Measurements from ENCODE around the gene CCND2.
"Not testable (repeated sequence)": the region's sequence is repeated elsewhere in the genome, so short reads cannot be mapped to it uniquely, and the experiment has no call there.

CCND2 gene

DNA sequence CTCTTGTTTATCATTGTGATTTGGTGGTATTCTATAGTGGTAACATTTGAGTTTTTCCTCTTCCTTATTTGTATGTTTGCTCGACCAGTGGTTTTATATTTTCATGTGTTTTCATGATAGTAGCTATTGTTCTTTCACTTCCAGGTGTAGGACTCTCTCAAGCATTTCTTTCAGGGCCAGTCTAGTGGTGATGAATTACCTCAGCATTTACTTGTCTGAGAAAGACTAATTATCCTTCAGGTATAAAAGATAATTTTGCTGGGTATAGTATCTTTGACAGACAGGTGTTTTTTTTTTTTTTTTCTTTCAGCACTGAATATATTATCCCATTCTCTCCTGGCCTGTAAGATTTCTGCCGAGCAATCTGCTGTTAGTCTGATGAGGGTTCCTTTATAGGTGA lies 35.0 kb upstream of the CCND2 start:
- no peak for DNase-seq (ENCODE audit: low read depth)
- H3K4me3 ChIP-seq (ENCODE audit: control insufficient read depth, low read depth, low read length): no peak overlapping the region
- TF ChIP-seq, protein P1, sequence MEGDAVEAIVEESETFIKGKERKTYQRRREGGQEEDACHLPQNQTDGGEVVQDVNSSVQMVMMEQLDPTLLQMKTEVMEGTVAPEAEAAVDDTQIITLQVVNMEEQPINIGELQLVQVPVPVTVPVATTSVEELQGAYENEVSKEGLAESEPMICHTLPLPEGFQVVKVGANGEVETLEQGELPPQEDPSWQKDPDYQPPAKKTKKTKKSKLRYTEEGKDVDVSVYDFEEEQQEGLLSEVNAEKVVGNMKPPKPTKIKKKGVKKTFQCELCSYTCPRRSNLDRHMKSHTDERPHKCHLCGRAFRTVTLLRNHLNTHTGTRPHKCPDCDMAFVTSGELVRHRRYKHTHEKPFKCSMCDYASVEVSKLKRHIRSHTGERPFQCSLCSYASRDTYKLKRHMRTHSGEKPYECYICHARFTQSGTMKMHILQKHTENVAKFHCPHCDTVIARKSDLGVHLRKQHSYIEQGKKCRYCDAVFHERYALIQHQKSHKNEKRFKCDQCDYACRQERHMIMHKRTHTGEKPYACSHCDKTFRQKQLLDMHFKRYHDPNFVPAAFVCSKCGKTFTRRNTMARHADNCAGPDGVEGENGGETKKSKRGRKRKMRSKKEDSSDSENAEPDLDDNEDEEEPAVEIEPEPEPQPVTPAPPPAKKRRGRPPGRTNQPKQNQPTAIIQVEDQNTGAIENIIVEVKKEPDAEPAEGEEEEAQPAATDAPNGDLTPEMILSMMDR (IDR thresholded peaks at IDR 0.05; ENCODE audit: control insufficient read depth, insufficient read depth, low read depth, low read length, missing control alignments): no peak

DNA sequence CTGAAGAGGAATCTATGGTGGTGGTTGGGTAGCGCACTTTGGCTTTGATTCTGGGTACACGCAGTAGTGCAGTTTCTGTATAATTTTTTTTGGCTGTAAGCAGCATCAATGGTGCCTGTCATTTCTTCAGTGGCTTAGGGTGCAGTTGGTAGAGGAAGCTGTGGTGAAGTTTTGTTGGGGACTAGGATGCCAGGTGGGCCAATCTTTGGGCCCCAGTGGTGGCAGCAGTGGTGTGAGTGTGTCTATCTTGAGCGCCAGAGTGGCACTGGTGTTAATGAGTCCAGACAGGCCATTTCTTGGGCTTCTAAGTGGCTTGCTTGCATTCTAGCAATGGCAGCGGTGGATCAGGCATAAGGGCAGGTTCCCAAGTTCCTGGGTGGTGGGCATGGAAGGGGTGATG lies 33.8 kb upstream of the CCND2 start:
- TF ChIP-seq, protein P1 (IDR thresholded peaks at IDR 0.05; ENCODE audit: control insufficient read depth, insufficient read depth, low read depth, low read length, missing control alignments): no peak
- no peak for DNase-seq (ENCODE audit: low read depth)
- H3K4me3 ChIP-seq (ENCODE audit: control insufficient read depth, low read depth, low read length): no peak overlapping the region

DNA sequence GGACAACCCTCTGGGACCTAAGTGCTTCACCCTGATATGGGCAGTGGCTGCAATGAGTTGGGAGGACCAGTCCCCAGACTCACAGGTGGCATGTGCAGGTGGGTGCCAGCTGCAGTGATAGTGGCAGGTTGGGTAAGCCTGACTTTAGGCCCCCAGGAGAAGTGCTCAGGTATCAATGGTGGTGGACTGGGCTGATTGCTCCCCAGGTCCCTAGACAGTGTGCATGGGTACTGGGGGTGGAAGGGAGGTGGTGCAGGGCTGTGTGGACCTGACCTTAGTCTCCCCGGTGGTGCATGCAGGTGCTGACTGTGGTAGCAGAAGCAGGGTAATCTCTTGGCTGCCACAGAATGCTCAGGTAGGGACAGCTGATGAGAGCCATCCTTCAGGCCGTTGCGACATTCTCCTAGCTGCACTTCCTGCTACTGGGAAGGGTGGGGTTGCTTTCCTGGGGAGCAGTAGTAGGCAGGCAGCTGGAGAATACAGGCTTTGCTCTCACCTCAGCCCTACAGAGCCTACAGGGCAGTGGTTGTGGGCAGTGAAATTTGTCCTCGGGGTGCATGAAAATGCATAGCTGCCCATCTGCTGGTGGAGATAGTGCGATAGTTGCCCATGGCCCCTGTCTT lies 33.3 kb upstream of the CCND2 start:
- H3K4me3 ChIP-seq (ENCODE audit: control insufficient read depth, low read depth, low read length): no peak overlapping the region
- TF ChIP-seq, protein P1 (IDR thresholded peaks at IDR 0.05; ENCODE audit: control insufficient read depth, insufficient read depth, low read depth, low read length, missing control alignments): no peak
- DNase-seq (ENCODE audit: low read depth): no peak

DNA sequence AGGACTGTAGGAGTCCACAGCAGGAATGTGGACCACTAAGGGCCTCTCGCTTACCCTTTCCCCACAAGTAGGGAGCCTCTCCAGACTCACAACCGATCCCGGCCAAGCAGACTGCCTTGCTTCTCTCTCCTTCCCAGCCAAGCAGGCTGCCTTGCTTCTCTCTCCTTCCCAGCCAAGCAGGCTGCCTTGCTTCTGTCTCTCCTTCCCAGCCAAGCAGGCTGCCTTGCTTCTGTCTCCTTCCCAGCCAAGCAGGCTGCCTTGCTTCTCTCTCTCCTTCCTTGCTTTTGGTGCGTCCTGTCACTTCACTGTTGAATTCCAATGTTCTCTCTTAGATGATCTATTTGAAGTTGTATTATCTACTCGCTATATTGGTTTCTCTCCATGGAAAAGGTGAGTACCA lies 32.6 kb upstream of the CCND2 start:
- DNase-seq (ENCODE audit: low read depth): no peak
- TF ChIP-seq, protein P1 (IDR thresholded peaks at IDR 0.05; ENCODE audit: control insufficient read depth, insufficient read depth, low read depth, low read length, missing control alignments): no peak
- H3K4me3 ChIP-seq (ENCODE audit: control insufficient read depth, low read depth, low read length): no peak overlapping the region

DNA sequence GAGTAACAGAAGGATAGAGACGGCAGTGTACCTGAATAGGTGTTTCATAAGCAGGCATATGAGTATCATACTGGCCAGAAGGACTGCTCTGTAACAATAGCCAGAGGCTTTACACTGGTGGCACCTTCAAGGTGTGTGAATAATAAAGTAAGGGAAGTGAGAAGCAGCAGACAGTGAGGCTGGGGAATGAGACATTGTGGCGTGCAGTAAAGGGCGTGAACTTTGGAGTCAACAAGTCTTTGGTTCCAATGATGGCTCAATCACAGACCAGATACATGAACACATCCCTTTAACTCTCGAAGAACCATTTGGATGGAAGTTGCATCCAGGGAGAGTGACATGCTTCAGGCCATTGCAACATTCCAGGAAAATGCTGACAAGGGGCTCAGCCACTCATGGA lies 32.0 kb upstream of the CCND2 start:
- TF ChIP-seq, protein P1 (IDR thresholded peaks at IDR 0.05; ENCODE audit: control insufficient read depth, insufficient read depth, low read depth, low read length, missing control alignments): no peak
- DNase-seq (ENCODE audit: low read depth): no peak
- H3K4me3 ChIP-seq (ENCODE audit: control insufficient read depth, low read depth, low read length): no peak overlapping the region

DNA sequence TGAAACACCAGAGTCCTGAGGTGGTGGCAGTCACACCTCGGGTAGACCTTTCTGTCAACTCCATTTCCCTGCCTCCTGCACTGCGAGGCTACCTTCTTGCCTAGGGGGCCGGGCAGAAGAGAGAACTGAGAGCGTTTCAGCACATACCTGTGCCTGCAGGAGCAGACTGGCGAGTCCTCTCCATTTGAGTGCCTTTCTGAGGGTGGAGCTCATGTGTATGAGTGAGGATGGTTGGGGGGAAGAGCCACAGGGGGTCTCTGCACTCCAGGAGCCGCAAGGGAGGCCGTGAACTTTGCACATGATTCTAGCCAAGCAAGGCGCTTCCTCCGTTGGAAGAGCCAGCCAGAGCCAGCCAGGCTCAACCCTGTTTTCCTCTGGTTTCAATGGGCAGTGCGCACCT lies 31.0 kb upstream of the CCND2 start:
- TF ChIP-seq, protein P1 (IDR thresholded peaks at IDR 0.05; ENCODE audit: control insufficient read depth, insufficient read depth, low read depth, low read length, missing control alignments): no peak
- H3K4me3 ChIP-seq (ENCODE audit: control insufficient read depth, low read depth, low read length): no peak overlapping the region
- DNase-seq (ENCODE audit: low read depth): no peak

DNA sequence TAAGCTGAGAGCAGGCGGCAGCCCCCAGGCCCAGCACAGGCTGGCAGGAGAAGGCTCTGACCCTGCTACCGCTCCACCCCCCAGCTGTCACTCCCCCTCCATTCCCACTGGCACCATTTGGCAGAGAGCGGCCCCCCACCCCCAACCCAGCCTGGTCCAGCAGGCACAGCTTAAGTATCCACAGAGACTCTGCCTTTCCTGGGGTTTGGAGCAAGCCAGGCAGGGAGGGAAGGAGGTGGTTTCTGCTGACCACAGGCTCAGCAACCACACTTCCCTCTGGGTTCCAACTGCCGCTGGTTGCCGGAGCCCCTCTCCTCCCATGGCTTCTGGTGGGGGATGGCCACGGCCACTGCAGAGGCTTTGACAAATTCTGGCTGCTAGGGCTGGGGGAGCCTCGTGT lies 30.5 kb upstream of the CCND2 start:
- TF ChIP-seq, protein P1 (IDR thresholded peaks at IDR 0.05; ENCODE audit: control insufficient read depth, insufficient read depth, low read depth, low read length, missing control alignments): no peak
- no peak overlapping the region for H3K4me3 ChIP-seq (ENCODE audit: control insufficient read depth, low read depth, low read length)
- DNase-seq (ENCODE audit: low read depth): no peak

DNA sequence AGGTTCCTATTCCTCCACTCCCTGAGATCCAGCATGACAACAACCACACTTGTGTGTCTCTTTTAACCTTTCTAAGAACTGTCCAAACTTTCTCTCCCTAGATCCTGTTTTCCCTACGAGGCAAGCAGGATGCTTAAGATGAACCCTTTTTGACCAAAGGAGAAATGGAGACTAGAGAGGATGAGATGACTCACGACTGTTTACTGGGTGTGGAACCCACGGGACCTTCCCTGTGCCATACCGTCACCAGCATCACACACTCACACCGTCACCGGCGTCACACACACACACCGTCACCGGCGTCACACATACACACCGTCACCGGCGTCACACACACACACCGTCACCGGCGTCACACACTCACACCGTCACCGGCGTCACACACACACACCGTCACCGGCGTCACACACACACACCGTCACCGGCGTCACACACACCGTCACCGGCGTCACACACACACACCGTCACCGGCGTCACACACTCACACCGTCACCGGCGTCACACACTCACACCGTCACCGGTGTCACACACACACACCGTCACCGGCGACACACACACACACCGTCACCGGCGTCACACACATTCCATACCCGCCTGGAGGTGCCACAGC lies 30.0 kb upstream of the CCND2 start:
- not testable (repeated sequence) for H3K4me3 ChIP-seq (ENCODE audit: control insufficient read depth, low read depth, low read length)

More for the DNA sequence above, 30.0 kb upstream of the CCND2 start:
- not testable (repeated sequence) for DNase-seq (ENCODE audit: low read depth)
